Right kidney (tissue), 1 donor: Measurements from ENCODE around the gene MMP28.

Experiments used
- DNase-seq: peaks from one replicate; pipeline ENCODE4 v3.0.0-alpha.2; 2016

The MMP28 gene

DNA sequence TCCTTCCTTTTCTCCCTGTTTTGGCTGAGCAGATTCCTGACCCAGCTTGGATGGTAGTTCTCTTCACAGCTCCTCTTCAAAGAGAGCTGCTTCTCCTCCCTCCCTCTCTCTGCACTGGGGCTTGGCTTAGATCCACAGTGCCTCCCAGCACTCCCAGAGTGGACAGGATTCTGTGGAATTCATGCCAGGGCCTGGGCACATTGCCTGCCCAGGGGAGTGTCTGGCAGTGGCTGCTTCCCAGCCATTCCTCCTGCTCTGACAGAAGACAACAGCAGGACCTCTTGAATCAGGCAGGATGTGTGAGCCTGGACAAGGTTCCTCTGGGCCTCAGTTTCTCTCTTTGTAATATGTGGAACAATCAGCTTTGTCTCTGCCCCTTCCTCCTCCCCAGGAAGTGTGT is 4.5 kb upstream of the MMP28 start:
- no peak for DNase-seq

DNA sequence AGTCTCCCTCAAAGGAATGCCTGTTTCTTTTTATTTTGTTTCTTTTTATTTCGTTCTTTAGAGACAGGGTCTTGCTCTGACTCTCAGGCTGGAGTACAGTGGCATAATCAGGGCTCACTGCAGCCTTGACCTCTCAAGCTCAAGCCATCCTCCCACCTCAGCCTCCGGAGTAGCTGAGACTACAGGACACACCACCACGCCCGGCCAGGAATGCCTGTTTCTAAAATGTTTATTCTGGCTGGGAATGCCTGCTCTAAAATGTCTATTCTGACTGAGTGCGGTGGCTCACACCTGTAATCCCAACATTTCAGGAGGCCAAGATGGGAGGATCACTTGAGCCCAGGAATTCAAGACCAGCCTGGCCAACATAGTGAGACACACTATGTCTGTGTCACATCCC is 2.5 kb upstream of the MMP28 start:
- no peak for DNase-seq

GRCh38 chr17:35797370-35797769 is 1.9 kb upstream of the MMP28 start:
- DNase-seq = no peak

- DNase-seq = no peak
These were observed 1.5 kb upstream of the MMP28 start for GRCh38 chr17:35796942-35797341.

- no peak for DNase-seq
These were observed 427 bp upstream of the MMP28 start for GRCh38 chr17:35795871-35796265.

DNA sequence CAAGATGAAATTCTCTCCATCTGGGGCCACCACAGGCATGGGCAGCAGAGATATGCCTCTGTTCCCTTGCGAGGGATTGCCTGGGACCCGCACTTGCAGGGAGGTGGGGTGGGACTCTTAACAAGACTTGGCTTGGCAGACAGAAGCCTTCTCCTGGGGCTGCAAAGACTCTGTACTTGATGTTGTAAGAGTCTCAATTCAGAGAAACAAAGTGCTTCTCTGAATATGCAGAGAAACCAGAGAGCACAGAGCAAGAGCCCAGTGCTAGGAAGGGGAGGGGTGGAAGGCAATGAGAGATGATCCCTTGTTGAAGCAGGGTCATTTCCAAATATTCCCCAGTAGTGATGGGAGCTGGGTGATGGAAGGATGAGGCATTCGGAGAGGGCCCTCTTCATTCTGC is 2.2 kb downstream of the MMP28 start:
- DNase-seq = no peak

DNA sequence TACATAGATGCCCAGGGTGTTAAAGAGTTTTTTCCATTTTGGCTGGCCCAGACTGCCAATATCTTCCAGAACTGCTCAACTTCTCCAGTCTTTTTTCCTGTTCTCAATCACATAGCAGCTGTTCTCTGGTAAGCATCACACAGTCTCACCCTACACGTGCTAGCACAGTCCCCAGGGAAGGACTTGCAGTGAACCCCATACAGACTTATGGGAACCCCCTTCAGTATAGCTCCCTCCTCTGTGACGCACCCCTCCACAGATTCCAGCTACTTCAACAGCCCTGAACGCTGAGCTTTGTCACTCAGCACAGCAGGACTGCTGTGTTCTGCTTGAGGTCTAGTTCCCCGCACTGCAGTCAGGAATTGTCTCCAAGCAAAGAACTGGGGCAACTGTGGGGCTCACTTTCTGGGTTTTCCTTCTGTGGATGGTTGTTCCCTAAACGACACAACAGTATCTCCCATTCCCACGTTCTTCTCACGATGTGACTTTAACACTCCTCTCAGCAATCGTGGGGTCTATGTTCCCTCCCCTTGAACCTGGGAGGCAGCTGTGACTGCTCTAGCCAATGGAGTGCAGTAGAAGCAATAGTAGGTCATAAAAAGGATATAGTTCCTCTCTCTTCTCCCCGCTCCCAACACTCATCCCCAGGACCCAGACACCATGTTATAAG is 3.6 kb downstream of the MMP28 start:
- DNase-seq = no peak

DNA sequence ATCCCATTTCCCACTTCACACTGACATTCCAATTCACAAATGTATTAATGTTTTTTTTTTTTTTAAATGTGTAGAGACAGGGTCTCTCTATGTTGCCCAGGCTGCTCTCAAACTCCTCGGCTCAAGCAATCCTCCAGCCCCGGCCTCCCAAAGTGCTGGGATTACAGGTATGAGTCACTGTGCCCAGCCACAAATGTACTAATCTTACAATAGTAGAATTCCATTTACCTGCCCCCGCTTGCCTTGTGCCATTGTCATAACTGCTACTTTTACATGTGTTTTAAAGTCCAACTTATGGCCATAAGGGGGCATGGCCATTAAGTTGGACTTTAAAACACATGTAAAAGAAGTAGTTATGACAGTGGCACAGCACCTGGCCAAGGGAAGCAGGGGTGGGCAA is 4.6 kb downstream of the MMP28 start:
- DNase-seq = no peak

DNA sequence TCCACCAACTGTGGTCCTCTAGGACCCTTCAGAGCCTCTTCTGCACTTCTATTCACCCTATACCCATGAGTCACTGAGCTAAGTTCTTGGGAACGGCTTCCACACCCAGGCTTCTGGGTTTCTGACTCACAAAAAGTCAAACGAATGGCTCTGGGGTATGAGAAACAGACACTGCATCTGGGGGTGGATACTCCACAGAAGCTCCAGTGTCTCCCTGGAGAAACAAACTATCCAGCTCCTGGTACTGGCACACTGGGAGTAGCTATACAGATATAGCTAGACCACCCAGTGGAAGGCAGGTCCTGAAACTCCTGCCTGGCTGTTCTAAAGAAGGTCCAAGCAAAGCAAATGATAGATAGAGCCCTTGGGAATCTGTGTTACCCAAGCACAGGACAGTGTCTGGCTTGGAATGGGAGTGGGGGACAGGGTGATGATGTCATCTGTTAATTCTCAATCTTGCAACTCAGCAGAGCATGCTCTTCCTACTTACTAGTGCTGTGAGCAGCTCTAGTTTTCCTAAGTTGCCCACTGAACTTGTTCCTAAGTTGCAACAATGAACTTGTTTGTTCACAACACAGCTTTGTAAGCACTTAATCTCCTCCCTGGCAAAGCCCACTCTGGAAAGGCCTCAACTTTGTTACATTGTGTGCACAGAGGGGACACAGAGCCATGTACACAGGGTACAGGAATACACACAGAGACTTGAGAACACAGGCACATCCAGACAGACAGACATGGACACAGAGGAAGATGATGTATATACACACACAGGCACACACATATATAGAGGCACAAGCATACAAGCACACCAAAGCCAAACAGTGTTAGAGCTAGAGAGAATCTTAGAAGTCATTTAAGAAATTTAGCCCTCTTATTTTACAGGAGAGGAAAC is 6.7 kb downstream of the MMP28 start:
- DNase-seq = no peak

- no peak for DNase-seq
These were observed 8.5 kb downstream of the MMP28 start for GRCh38 chr17:35786941-35787432.

GRCh38 chr17:35784895-35785294 is 10.5 kb downstream of the MMP28 start:
- no peak for DNase-seq

- DNase-seq = no peak
These were observed 14.5 kb downstream of the MMP28 start for GRCh38 chr17:35780950-35781349.

DNA sequence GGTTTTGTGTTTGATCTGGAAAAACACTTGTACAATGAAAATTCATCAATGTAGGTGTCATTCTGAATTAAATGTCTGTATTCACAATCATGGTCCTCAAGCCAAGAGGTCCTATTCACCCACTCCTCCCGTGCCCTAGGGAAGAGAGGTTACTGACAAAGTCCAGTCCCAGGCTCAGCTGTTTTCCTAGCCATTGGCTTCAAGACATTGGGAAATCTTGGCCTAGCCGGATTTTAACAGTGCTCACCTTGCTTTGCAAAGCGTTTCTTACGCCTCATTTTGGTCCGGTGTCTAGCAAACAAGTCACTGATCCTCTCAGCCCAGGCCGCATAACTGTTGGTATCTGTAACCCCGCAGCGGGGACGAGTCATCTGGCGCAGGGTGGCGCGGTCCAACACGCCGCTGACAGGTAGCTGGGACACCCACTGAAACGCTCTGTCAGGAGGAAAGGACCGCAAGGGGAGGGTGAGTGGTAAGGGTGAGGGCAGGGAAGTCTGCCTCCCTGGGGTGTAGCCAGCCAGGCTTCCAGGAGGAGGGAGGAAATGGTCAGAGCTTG is 16.7 kb downstream of the MMP28 start:
- DNase-seq = no peak

GRCh38 chr17:35775583-35775982 is 19.9 kb downstream of the MMP28 start:
- DNase-seq = no peak

DNA sequence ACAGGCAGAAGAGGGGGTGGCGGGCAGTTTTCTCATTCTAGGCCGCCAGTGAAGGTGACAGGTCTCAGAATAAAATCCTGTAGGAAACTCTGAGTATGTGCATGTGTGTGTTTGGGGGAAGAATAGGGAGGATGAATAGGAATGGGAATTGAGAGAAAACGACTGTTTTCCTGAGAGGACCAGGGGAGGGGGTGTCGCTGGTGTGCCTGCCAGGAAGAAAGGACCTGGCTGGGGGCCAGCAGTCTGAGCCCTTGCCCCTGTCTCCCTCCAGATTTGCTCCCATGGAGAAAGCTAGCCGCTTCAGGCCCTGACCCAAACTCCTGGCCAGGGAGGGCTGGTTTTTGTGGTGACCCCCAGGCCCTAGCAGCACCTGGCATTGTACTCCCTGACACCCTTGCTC is 20.4 kb downstream of the MMP28 start:
- DNase-seq = no peak

DNA sequence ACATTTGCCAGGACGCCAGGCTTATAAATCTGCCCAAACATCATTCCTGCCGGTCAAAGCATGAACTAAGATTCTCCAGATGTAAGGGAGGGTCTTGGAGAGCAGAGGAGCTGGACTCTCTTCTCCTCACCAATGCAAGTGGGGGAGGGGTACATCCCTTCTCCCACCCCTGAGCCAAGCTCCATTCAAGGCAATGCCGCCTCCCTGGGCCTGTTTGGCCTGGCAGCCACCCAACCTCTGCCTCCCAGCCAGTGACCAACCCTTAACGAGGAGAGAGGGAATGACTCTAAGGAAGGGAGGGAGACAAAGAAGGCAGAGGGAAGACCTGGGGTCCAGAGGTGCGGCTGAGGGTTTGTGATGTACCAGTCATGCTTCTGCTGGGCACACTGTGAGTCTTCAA is 20.9 kb downstream of the MMP28 start:
- DNase-seq = peak; percentile 13

GRCh38 chr17:35773679-35774425 is 21.6 kb downstream of the MMP28 start:
- DNase-seq = no peak

GRCh38 chr17:35773129-35773528 is 22.3 kb downstream of the MMP28 start:
- no peak for DNase-seq

GRCh38 chr17:35769895-35770486 is 25.4 kb downstream of the MMP28 start:
- no peak for DNase-seq

- DNase-seq = no peak
These were observed 26.6 kb downstream of the MMP28 start for GRCh38 chr17:35768797-35769196.

- DNase-seq = no peak
These were observed 28.4 kb downstream of the MMP28 start for GRCh38 chr17:35766903-35767510.

DNA sequence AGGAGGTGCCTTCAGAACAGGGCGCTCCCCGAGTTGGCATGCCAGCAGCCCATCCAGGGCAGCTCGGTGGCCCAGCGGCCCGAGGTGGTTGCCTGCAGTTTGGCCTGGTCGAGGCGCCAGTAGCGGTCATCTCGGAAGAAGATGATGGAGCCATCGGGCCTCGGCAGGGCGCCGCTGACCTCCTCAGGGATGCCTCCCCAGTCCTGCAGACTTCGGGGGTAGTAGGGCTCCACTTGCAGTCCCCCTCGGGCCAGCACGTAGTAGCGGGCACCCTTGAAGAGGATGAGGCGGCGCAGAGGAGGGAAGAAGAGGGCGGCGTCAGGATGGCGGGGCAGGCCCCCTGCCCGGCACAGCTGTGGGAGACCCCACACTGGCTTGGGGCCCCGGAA is 29.0 kb downstream of the MMP28 start:
- DNase-seq = no peak
